ENCODE results near the gene LRIG1. TPM values are rescaled to one million over a fixed set of nuclear protein-coding genes. Genes with fewer than 3 reads are reported as not detected.

LRIG1 gene
- polyA plus RNA-seq, 6 donors from 2014 or later, result 9.8 to 20.7 (median 12.5) TPM

GRCh38 chr3:66381626-66382025, 119.2 kb downstream of the LRIG1 start:
- no peak for ATAC-seq (ENCODE audit: low read depth in 2 of 2)
- Mint-ChIP-seq H3K4me3 (no peak overlapping the region), H3K27ac (no peak overlapping the region), H3K9me3 (peaks cover 0 to 5% (median 0%) of the 10 kb centered on the region in 7 donors), H3K4me1 (peaks cover 11 to 17% (median 16%) of the 10 kb centered on the region in 3 donors), H3K36me3 (peaks cover 52 to 63% of the 10 kb centered on the region in 2 donors), H3K27me3 (no peaks in the 10 kb centered on the region)
- DNase-seq, result no peak

- peaks cover 52 to 54% of the 10 kb centered on the region in 2 donors for H3K36me3 Mint-ChIP-seq
- no peaks in the 10 kb centered on the region for H3K27me3 Mint-ChIP-seq
- ATAC-seq (ENCODE audit: low read depth in 2 of 2) (no peak), DNase-seq (no peak)
- no peak overlapping the region for H3K27ac Mint-ChIP-seq
- H3K9me3 Mint-ChIP-seq, result peaks cover 0 to 2% (median 0%) of the 10 kb centered on the region in 7 donors
- peaks cover 0 to 5% (median 4%) of the 10 kb centered on the region in 3 donors for H3K4me1 Mint-ChIP-seq
- no peak overlapping the region for H3K4me3 Mint-ChIP-seq
These were observed 120.5 kb downstream of the LRIG1 start for GRCh38 chr3:66380200-66380932.

GRCh38 chr3:66379565-66379964, 121.3 kb downstream of the LRIG1 start:
- ATAC-seq (ENCODE audit: low read depth in 2 of 2) (no peak), DNase-seq (no peak)
- no peaks in the 10 kb centered on the region for H3K9me3 Mint-ChIP-seq
- H3K27ac Mint-ChIP-seq, result no peak overlapping the region
- H3K27me3 Mint-ChIP-seq, result no peaks in the 10 kb centered on the region
- H3K4me1 Mint-ChIP-seq, result peaks cover 0 to 5% (median 0%) of the 10 kb centered on the region in 3 donors
- peaks cover 50 to 51% of the 10 kb centered on the region in 2 donors for H3K36me3 Mint-ChIP-seq
- no peak overlapping the region for H3K4me3 Mint-ChIP-seq

- Mint-ChIP-seq H3K9me3 (no peaks in the 10 kb centered on the region), H3K4me3 (no peak overlapping the region), H3K27ac (peak overlapping the region in 1 of 6 donors; percentile 6), H3K27me3 (no peaks in the 10 kb centered on the region), H3K4me1 (peaks cover 0 to 5% (median 0%) of the 10 kb centered on the region in 3 donors), H3K36me3 (peaks cover 37 to 42% of the 10 kb centered on the region in 2 donors)
- no peak for DNase-seq
- no peak for ATAC-seq (ENCODE audit: low read depth in 2 of 2)
These were observed 122.6 kb downstream of the LRIG1 start for GRCh38 chr3:66378256-66378655.

DNA sequence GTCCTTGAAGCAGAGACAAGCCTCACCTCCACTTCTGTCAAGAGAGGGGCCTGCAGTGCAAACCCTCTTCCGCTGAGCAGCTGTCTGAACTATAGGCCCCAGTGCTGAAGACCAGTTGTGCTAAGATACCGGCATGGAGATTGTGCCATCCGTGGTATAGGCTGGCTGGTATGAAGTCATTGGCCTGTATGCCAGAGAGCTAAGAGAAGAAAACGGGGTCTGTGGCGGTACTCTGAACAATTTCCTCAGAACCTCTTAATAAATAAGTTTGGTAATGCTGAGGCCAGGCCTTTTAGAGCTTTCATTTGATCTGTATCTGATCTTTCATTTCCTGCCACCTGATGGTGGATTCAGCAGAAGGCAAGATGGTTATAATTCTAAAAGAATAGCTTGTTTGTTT, 123.0 kb downstream of the LRIG1 start:
- peaks cover 34 to 46% of the 10 kb centered on the region in 2 donors for H3K36me3 Mint-ChIP-seq
- no peaks in the 10 kb centered on the region for H3K9me3 Mint-ChIP-seq
- ATAC-seq (ENCODE audit: low read depth in 2 of 2) (no peak), DNase-seq (no peak)
- H3K27ac Mint-ChIP-seq, result peak overlapping the region in 3 of 6 donors; percentile 6 to 57 (median 15)
- H3K4me1 Mint-ChIP-seq, result peaks cover 0 to 5% (median 0%) of the 10 kb centered on the region in 3 donors
- H3K4me3 Mint-ChIP-seq, result no peak overlapping the region
- H3K27me3 Mint-ChIP-seq, result no peaks in the 10 kb centered on the region

GRCh38 chr3:66376568-66376967, 124.3 kb downstream of the LRIG1 start:
- no peak overlapping the region for H3K4me3 Mint-ChIP-seq
- no peaks in the 10 kb centered on the region for H3K9me3 Mint-ChIP-seq
- DNase-seq, result no peak
- peak overlapping the region in 1 of 6 donors; percentile 41 for H3K27ac Mint-ChIP-seq
- no peaks in the 10 kb centered on the region for H3K27me3 Mint-ChIP-seq
- H3K36me3 Mint-ChIP-seq, result peaks cover 27 to 38% of the 10 kb centered on the region in 2 donors
- ATAC-seq (ENCODE audit: low read depth in 2 of 2), result no peak
- H3K4me1 Mint-ChIP-seq, result peaks cover 0 to 5% (median 0%) of the 10 kb centered on the region in 3 donors

DNA sequence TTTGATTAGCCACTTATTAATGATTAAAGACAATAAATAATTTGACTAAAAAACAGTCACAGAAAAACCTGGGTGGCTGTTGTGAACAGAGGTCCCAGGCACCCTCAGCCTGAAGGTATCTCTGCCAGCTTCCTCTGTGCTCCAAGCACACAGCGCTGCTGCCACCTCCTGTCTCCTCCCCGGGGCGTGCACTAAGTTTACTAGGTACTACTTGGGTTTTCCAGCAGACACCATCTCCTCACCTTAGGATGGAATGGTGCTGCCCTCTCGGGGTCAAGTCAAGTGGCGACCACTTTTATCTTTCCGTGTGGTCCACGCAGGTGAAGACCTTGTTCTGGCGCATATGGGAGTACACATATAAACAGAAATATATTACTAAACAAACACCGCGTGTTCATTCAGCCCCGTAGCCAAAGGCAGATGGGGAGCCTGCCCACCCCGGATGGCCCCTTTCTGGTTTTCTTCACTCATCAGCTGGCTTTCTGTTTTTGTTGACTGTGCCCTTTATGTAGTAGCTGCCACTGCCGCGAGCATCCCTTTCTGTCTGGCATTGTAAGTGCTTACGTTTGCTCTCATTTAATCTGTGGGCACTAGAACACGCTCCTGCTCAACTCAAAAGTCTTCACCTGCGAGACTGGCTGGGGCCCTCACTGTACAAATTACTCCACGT, 128.0 kb downstream of the LRIG1 start:
- Mint-ChIP-seq H3K4me3 (no peak overlapping the region), H3K27ac (peak overlapping the region in 3 of 6 donors; percentile 15 to 60 (median 26)), H3K27me3 (no peaks in the 10 kb centered on the region), H3K36me3 (peaks cover 10 to 38% of the 10 kb centered on the region in 2 donors), H3K4me1 (peaks cover 0 to 7% (median 0%) of the 10 kb centered on the region in 3 donors), H3K9me3 (no peaks in the 10 kb centered on the region)
- ATAC-seq (ENCODE audit: low read depth in 2 of 2), result no peak
- no peak for DNase-seq

DNA sequence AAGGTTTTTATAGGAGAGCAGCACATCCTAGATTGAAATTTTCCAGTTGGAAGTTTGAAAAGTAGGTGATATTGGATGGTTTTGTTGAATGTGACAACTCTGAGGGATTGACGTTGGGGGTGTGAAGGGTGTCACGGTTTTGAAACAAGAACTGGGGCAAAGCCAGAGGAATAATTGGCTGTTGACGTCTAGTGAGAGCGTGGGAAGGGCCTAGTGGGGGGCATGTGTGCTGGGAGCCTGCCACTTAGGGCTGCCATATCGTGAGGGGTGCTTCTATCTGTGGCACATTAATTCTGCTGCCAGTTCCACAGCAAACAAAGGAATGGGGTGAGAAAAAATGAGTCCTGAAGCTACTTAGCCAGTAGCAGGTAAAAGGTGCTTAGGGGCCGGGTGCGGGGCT, 129.4 kb downstream of the LRIG1 start:
- H3K27ac Mint-ChIP-seq, result peak overlapping the region in 1 of 6 donors; percentile 12
- peaks cover 0 to 6% (median 0%) of the 10 kb centered on the region in 3 donors for H3K4me1 Mint-ChIP-seq
- DNase-seq (no peak), ATAC-seq (ENCODE audit: low read depth in 2 of 2) (no peak)
- peaks cover 7 to 34% of the 10 kb centered on the region in 2 donors for H3K36me3 Mint-ChIP-seq
- H3K9me3 Mint-ChIP-seq, result no peaks in the 10 kb centered on the region
- no peaks in the 10 kb centered on the region for H3K27me3 Mint-ChIP-seq
- H3K4me3 Mint-ChIP-seq, result peak overlapping the region in 1 of 8 donors; percentile 16

DNA sequence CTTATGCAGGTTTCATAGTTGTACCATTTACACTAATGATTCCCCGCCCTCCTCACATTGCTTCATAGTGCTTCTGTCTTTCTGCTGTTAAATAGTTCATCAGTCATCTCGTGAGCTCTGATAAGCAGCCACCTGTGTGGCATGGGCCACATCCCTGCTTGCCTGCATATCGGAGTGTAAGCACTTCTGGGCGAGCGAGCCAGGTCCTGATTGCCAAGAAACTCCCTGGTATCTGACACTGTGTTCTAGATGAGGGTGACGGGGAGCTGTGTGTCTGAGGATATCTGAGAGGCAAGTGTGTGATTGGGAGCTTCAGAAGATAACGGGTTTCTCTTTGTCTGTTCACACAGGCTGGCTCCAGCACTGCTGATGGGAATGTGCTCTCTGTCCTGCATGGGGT, 130.6 kb downstream of the LRIG1 start:
- no peaks in the 10 kb centered on the region for H3K9me3 Mint-ChIP-seq
- peaks cover 0 to 6% (median 6%) of the 10 kb centered on the region in 3 donors for H3K4me1 Mint-ChIP-seq
- peaks cover 7 to 34% of the 10 kb centered on the region in 2 donors for H3K36me3 Mint-ChIP-seq
- DNase-seq, result no peak
- no peaks in the 10 kb centered on the region for H3K27me3 Mint-ChIP-seq
- no peak for ATAC-seq (ENCODE audit: low read depth in 2 of 2)
- no peak overlapping the region for H3K4me3 Mint-ChIP-seq
- H3K27ac Mint-ChIP-seq, result no peak overlapping the region

GRCh38 chr3:66367979-66368378, 132.8 kb downstream of the LRIG1 start:
- DNase-seq, result no peak
- Mint-ChIP-seq H3K4me1 (peaks cover 0 to 6% (median 6%) of the 10 kb centered on the region in 3 donors), H3K27me3 (no peaks in the 10 kb centered on the region)

DNA sequence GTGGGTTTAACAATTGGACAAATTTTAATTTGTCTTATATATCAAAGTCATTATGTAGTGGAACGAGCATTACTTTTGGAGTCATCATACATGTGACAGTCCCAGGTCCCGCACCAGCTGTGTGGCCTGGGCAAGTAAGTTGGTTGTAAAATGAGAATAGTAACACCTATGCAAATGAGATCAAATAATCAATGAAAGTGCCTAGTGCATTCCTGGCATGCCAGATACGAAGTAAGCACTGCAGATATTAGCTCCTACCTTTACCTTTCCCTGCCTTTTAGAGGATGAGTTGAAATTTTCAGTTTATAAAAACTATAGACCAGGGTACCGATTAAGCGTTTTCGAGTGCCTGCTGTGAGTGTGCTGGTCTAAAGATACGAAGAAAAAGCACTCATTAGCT, 134.1 kb downstream of the LRIG1 start:
- H3K36me3 Mint-ChIP-seq, result peaks cover 5 to 34% of the 10 kb centered on the region in 2 donors
- H3K4me1 Mint-ChIP-seq, result peaks cover 0 to 6% (median 6%) of the 10 kb centered on the region in 3 donors
- no peak overlapping the region for H3K27ac Mint-ChIP-seq

More at GRCh38 chr3:66367979-66368378, 132.8 kb downstream of the LRIG1 start:
- ATAC-seq (ENCODE audit: low read depth in 2 of 2), result no peak
- H3K9me3 Mint-ChIP-seq, result no peaks in the 10 kb centered on the region
- H3K4me3 Mint-ChIP-seq, result no peak overlapping the region
- no peak overlapping the region for H3K27ac Mint-ChIP-seq
- H3K36me3 Mint-ChIP-seq, result peaks cover 8 to 34% of the 10 kb centered on the region in 2 donors

DNA sequence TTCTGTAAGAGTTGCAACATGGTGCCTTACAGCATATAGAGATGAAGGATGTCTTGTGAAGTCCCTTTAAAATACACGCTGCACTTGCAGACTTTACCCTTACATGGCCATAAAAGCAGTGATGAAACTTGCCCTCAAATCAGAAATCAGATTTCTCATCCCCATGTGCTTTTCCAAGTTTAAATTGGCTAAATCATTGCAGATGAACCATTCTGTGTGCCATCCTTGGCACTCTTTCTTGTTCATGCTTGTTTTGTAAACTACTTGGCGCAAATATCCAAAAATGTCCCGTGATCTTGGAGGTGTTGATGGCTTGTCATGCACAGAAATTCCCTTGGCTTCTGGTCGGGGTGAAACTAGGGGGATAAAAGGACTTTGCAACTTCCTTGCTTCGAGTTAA, 135.7 kb downstream of the LRIG1 start:
- Mint-ChIP-seq H3K4me3 (no peak overlapping the region), H3K27ac (no peak overlapping the region), H3K36me3 (peaks cover 13 to 28% of the 10 kb centered on the region in 2 donors), H3K4me1 (peaks cover 0 to 10% (median 6%) of the 10 kb centered on the region in 3 donors), H3K27me3 (no peaks in the 10 kb centered on the region), H3K9me3 (no peaks in the 10 kb centered on the region)
- ATAC-seq (ENCODE audit: low read depth in 2 of 2), result no peak
- no peak for DNase-seq

More for the DNA sequence above, 134.1 kb downstream of the LRIG1 start:
- ATAC-seq (ENCODE audit: low read depth in 2 of 2) (no peak), DNase-seq (no peak)
- Mint-ChIP-seq H3K4me3 (no peak overlapping the region), H3K9me3 (no peaks in the 10 kb centered on the region), H3K27me3 (no peaks in the 10 kb centered on the region)

- peaks cover 0 to 9% (median 6%) of the 10 kb centered on the region in 3 donors for H3K4me1 Mint-ChIP-seq
- H3K9me3 Mint-ChIP-seq, result peaks cover 0 to 1% (median 0%) of the 10 kb centered on the region in 7 donors
- no peak overlapping the region for H3K4me3 Mint-ChIP-seq
- peaks cover 11 to 13% of the 10 kb centered on the region in 2 donors for H3K36me3 Mint-ChIP-seq
- H3K27ac Mint-ChIP-seq, result peak overlapping the region in 1 of 6 donors; percentile 20
- ATAC-seq (ENCODE audit: low read depth in 2 of 2) (no peak), DNase-seq (no peak)
- H3K27me3 Mint-ChIP-seq, result no peaks in the 10 kb centered on the region
These were observed 137.7 kb downstream of the LRIG1 start for GRCh38 chr3:66363148-66363547.
